Measurements from ENCODE around the gene SSBP3.

SSBP3 gene

DNA sequence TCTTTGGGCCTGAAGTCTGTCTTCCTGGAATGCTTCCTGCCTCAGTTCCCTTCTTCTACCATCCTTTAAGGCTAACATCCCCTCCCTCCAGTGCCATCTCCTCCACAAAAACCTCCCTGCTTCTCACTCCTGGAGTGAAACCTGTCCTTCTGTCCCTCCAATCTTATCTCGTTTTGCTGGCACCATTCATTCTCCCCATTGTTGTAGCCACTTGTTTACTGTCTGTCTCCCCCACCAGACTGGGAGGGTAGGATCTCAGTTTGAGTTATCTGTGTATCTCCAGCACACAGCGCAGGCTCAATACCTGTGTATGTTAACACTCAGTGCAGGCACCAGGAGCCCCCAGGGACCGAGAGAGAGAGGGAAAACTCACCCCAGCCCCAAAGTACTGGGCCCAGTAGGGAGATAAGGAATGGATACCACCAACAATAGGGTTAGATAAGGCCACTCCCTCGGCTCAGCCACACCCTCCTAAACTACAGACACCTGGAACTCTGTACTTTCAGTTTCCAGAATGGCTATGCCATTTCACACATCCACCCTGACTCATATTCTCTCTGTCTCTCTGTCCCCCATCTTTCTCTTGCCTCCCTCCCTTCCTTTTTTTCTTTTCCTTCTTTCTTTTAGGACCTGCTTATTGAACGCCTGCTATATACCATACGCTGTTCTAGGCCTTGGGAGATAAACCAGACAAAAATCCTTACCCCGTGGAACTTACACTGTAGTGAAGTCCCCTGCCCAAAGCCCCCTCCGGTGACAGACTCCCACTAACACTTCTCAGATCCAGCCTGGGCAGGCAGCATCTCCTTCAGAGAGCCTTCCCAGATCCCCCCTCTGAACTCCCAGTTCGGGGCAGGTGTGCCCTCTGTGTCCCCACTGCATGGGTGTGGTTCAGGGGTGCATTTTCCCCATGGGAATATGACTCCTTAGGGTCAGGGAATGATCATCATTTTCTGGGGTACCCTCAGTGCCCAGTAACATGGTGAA is 3.3 kb upstream of the SSBP3 start:
- DNase-seq = peak in 1 of 5 experiments; percentile 45

DNA sequence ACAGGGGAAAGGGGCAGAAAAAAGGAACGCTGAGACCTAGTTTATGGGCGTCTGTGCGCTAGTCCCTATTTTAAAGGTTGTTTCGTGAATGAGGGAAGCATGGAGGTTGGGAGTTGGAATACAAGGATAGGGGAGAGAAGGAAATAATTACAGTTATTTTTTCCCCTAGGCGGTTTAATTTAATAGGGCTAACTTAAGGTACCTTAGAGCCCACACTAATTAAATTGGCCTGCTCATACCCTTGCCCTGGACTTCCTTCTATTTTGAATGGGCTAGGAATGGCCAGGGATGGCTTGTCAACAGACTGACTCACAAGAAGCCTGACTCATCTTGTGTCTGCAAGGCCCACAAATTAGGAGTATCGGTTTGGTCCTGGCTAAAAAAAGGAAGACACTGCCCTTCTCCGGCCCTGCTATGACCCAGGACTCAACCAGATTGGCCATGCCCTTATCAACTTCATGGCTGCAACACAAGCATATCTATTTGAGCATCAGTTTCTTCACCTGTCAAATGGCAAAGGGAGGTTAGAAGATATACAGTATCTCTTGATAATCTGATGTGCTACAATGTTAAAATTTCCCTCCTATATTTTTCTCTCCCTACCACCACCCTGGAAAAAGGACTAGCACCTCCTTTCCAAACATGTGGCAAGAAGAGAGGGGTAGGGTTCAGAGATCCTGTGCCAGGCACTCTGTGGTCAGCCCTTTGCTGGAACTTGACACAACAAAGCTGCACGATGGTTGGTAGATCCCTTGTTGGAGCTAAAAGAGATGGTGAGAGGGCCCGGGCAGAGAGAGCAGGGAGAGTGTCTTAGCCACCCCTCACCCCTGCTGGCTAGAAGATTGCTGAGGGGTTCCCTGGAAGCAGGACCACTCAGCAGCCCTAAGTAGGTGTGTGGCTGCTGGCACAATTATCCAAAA is 2.2 kb upstream of the SSBP3 start:
- no peak for DNase-seq

DNA sequence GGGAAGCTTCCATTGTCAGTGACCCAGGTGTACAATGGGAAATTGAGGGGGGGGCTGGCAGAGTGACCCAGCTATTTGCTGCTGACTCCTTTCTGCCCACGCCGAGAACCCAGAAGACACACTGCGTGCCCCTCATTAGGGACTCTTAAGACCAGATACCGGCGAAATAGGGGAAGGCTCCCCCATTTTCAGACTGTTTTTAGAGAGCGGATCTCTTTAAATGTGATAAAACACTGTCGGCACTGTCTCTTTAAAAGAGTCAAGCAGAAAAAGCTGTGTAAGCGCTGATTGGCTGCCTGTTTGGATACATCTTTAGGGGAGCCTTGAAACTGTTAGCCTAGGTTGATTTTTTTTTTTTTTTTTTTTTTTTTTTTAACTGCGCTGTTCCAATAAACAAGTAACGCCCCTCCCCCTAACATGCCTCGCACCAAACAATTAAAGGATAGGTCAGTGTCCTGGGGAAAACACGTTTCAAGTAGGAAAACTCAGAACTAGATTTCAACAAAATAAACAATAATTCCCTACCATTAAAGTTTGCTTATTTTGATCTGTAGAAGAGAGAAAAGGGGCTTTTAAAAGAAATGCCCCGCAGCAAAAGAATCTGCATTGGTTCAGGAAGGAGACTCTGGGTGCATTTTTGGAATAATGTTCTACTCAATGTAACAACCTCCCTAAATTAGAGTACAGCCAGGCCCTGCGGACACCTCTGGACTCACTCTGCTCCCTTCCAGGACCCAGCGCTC is 1.4 kb upstream of the SSBP3 start:
- peak in 4 of 5 experiments; percentile 25 to 94 (median 67) for DNase-seq

DNA sequence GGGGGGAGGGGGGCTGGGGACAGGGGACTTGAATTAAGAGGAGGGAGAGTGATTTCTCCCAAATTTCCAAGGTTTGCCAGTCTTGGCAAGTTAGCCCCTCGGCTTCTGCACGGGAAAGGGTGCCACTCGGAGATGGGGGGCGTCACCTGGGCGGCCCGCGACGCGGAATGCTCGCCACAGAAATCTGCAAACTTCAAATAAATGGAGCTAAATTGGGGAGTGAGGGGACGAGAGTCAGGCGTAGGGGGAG is 885 bp upstream of the SSBP3 start:
- no peak for DNase-seq

DNA sequence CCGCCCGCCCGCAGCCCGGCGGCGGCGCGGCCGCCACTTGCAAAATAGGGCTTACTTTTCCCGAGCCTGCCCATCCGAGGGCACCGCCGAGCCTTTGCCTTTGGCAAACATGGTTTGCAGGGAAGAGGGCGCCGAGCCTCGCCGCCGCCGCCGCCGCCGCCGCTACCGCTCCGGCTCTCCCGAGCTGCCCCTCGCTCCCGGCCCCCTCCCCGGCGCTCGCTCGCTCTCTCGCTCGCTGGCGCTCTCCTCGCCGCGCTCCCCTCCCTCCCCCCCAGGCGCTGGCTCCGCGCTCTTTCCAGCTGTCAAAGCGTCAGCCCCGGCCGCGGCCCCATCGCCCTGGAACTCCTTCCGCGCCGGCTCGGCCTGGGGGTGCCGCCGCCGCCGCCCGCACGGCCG is 298 bp downstream of the SSBP3 start:
- no peak for DNase-seq

DNA sequence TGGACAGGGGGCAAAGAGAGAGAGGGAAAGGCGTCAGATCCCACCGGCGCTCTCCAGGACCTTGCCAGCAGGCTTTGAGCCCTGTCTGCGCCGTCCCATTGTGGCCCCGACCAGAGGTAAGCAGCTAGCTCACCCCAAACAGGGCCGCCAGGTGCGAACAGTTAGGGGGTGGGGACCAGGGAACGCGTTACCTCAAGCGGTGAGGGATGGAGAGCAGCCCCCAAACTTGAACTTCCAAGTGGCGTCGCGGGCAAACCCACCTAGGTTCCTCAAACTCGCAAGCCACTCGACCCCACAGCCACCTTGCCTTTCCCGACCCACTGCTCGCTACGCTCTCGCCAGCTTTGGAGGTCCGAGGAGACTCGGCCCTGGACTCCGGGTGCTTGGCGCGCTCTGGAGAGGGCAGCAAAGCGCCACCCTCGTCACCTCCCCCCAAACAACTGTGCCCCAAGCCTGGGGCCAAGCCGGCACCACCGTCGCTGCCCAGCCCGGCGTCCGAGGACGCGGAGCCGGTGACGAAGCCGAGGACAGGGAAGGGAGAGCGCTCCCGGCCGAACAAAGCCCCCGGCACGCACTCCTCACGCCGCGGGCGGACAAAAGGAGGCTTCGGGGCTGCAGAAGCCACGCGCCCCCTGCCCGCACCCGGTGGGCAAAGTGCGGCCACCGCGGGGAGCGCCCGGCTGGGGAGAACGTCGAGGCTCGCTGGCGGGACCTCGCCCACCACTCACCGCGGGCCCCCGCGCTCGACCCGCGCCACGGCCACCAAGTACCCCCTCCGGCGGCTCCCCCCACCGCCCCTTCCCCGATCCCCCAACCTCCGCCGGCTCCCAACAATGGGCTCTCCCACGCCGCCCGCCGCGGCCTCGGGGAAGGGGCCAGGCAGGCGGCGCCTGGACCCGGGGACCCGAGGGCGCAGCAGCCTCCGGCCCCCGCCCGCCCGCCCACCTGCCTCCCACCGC is 976 bp downstream of the SSBP3 start:
- no peak for DNase-seq

DNA sequence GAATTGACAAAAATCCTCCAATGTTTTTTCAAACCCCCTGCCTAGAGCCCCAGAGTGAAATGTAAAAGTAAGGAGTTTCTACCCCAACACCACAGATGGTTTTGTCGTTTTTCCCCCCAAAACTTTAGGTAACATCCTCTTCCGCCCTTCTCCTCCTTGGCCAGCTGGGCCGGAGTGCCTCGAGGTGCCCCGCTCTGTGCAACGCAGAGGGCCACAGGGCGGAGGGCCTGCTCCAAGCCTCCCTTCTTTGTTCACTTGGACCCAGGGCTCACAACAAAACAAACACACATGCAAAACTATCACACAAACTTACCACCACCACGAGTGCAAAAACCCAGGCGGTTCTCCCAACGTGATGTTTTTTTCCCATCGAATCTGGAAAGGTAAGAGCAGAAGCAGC is 1.9 kb downstream of the SSBP3 start:
- DNase-seq = no peak

DNA sequence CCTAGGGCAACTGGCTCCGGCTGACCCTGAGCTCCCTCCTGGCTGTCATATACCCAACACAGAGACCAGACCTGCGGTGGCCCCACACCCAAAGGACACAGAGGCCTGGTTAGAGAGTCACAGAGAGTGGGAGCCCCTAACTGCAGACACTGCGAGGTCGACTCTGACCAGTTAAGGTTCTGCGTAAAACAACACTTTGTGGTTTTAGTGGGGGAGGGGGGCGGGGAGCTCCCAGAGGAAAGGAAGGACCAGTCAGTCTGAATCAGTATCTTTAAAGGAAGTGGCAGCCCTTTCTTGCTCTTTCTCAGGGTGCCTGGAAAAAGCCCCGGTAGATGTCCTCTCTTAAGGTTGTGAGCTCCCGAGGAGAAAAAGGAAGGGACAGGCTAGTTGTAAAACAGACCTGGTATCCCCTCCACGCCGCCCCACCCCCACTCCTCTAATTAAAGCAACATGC is 2.4 kb downstream of the SSBP3 start:
- DNase-seq = no peak

DNA sequence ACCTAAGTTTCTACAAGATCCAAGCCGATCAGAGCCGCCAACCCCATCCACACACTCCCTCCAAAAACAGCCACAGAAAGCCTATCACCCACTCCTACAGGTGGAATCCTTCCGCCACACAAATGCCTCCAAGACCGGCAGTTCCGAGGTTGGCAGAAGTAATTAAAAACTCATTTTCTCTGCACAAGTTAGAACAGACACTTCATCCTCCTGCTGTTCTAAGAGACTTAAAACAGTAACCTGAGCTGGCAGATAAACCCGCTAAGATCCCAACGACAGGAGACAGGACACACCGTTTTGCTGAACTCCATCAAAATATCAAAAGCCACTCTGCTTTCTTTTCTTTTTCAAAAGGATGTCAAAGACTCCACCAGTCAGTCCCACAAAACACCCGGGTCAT is 2.8 kb downstream of the SSBP3 start:
- DNase-seq = no peak

DNA sequence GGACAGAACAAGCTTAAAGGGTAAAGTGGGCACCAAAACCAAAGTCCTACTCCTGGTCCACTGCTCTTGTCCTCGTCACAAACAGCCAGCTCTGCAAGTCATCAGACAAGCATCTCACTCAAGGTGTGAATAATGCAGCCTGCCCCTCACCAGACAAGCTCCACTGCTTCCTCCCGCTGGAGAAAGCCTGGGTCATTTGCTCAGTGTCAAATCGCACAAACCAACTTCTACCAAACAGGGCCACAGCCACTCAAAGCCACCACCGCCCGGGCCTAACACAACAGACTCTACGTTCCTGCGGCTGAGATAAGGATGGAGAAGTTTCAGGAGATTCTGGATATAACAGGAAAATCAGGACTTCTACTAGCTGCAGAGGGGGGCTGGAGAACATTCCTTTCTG is 3.3 kb downstream of the SSBP3 start:
- DNase-seq = no peak

DNA sequence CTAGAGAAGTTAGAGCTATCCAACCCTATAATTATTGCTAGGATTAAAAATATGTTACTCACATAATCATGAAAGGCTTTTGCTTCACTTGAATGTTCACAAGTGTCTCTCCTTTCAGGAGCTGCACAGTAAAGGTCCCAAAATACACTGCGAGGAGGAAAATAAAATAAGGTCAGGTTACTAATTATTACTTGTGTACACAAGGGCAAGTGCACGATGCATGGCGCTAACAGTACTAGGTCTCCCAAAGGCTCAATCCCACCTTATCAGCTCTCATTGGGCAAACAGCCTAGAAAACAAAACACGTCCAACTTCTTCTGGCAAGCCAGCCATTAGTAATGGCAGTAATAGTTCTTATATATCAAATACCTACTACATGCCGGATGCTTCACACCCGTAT is 4.4 kb downstream of the SSBP3 start:
- DNase-seq = no peak

DNA sequence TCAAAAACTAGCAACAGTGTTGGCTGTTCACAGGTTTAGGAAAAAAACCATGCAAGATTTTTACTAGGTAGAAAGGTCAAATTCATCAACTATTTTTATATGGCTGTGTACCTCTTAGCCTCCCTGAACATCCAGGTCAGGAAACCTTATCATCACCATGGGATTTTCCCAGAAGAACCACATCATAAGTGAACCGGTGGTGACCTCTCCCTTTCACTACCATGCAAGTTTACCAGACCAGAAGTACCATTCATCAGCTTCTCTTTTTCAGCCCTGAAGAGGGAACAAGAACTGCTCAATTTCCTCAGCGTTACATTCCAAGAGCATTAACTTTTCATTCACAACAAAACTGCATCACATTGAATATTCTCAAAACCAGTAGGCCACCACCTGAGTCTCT is 5.9 kb downstream of the SSBP3 start:
- DNase-seq = no peak

DNA sequence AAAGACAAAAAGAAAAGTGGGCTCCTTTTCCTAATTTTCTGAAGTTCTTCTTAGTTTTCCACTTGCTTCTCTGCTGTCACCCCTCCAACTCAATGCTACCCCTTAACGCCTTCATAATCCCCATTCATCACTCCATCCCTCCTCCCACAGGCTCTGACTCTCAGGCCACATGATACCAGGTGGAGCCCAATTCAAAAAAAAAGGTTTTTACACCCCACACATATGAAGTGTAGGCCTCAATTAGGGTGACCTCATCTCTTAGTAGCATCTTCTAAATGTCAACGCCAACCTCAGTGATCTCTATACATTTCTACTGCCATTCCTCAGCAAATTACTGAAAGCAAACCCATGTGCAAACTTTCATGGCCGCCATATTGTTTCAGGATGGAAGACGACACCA is 6.4 kb downstream of the SSBP3 start:
- no peak for DNase-seq

DNA sequence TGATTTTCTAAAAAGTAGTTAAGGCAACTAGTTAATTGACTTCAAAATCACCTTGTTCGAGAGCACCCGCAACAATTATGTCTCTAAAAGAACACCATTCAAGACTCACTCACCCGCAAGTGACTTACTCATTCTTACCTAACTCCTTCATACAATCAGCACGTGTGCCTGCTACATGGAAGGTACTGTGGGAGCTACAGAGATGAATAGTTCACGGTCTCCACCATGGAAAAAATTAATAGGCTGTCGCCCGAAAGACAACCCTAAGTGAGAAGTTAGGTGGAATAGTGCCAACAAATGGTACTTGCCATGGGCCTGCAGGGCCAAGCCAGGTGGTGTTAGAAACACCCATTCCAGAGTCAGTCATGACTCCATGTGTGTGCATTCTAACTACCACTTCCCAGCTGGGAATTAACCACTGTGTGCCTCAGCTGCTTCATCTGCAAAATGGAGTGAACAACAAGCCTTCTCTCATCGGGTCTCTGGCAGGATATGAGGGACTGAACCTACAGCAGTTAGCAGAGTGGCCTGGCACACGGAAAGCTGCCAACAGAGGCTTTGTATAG is 7.1 kb downstream of the SSBP3 start:
- no peak for DNase-seq

DNA sequence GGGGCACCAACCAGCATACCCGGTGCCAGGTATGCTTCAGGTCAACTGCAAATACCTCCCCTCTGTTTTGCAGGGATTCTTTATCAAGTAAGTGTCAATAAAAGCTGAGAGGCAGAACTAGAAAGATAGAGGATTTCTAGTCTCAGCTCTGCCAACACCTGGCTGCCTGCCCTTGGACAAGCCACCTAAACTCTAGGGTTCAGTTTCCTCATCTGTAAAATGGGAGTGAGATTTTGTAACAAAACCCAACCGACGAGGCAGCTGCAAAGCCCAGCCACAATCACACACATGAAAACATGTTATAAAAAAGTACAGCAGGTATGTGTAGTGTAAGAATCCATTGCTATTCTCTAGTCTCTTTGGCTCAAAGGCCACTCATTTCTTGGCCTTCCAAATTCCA is 8.2 kb downstream of the SSBP3 start:
- no peak for DNase-seq

DNA sequence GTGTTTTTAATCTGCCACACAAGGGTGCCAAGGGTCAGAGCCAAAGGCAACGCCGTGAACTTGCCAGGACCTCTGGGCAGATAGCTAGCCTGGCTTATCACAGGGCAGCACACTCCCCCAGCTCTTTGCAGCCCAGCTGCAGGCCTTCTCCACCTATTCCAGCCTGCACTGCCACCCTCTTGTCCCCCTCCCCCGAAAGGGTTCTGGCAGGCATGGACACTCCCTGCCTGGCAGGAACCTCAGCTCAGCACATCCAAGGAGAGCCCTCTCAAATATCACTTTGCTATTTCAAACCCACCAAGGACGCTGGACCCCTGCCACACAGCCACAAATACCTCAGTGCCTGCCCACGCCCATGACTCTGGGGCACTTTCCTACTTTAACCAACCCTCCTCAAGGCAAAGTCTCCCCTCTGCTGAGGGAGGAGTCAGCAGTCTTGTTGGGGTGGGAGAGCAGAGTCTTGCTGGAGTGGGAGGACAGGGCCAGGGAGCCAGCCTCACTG is 9.1 kb downstream of the SSBP3 start:
- DNase-seq = no peak

DNA sequence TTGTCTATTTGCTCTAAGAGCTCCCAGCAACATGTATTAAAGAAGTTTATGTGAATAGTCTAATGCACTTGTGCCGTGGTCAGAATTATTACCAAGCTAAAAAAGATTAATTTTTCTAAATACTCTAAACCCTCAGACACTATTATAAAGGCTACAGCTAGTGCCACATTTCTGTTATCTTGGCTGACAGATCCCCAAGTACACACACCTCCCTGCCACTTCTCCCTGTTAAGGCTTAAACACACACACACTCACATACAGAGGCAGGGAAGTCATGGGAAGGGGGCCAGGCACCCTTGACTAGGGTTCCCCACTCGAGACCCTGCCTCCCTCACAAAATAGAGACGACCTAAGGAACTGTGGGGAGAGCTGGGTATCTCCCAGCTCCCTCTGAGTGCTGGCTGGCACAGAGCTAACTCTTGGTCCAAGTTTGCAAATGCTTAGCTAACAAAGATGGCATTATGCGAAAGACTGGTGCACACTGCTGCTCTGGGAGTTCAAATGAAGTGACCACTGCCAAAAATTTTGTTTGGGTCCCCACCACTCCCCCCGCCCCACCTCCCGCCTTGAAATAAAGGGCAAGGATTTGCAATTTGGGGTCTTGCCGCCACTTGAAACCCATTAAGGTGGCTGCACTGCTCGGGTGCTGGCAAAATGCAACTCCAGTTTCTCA is 9.8 kb downstream of the SSBP3 start:
- no peak for DNase-seq

DNA sequence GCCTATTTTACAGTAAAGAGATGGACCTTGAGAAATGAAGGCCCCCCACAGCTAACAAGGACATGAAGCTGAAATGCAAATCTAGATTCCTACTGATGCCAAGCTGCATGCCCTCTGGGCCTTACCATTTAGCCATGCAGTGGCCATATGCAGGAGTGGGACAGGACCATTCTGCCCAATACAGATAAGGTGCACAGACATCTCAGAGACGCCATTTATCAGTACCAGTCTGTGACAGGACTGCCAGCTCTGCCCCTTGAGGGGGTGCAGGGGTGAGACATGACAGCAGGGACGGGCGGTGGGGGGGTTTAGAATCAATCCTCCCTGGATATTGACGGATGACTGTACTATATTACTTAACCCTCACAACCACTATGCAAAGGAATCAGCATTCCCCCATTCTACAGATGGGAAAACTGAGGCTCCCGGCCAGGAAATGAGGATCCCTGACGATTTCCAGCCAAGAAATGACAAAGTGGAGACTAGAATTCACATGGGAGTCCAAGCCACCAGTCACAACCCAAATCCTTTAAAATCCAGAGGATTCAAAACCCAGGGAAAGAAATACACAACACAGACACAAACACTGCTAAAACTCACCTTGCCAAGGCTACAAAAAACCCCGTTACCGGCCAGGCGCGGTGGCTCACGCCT is 10.8 kb downstream of the SSBP3 start:
- no peak for DNase-seq

DNA sequence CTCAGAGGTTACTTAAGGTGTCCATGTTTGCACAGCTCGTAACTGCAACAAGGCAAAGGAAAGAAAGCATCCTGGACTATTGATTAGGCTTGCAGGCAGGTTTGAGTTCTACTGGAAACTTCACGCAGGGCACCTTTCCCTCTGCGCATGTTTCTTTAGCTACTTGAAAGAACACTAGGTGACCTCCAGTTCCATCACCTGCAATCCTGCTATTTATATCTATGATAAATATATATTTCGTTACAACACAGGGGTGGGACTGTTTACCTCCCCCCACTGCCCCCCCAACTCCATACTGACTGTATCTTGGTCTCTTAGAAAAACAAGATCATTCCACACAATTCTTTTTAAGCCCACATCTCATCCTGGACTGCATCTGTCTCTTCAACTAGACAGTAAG is 12.1 kb downstream of the SSBP3 start:
- no peak for DNase-seq

DNA sequence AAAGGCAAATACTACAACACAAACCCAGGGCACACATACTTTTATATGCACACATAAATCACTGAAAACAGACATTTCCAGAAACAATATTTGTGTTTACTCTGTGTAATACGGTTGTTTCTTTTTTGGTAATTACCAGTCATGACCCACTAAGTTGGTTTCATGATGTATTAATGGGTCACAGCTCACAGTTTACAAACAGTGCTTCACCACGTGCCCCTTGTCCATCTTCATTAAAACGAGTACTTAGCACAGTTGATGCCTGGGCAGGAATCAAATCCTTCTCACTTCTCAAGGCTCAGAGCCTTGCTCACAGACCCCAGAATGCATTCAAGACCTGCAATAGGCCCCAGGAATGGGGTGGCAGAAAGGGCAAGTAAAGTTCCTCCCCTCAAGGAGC is 13.8 kb downstream of the SSBP3 start:
- DNase-seq = no peak
